Keratinocyte (primary cell): ENCODE results near the gene NHSL2.

Experiments
- CTCF ChIP-seq, 3 experiments: IDR thresholded peaks in 1 of 3; conservative IDR thresholded peaks in 1 of 3; optimal IDR thresholded peaks in 1 of 3; 2 replicates in 2 of 3; 3 replicates in 1 of 3; pipeline versions ENCODE3 to v1.5.1; 2011; ENCODE audit warnings: low read length in 3 of 3, mild to moderate bottlenecking in 3 of 3, moderate library complexity in 2 of 3, control low read depth in 1 of 3, inconsistent platforms in 1 of 3; ENCODE audit not compliant: insufficient read depth in 2 of 3; ENCODE audit errors: extremely low read depth in 1 of 3
- EZH2 ChIP-seq: IDR thresholded peaks from one replicate; pipeline ENCODE4 v1.6.1; 2012; ENCODE audit warnings: inconsistent platforms, mild to moderate bottlenecking, low read length, moderate library complexity

- TF ChIP-seq EZH2 = no peak
- no peak for TF ChIP-seq CTCF (optimal IDR thresholded peaks at IDR 0.05 in 1 of 3, IDR thresholded peaks at IDR 0.05 in 1 of 3, conservative IDR thresholded peaks at IDR 0.05 in 1 of 3; ENCODE audit: extremely low read depth in 1 of 3, insufficient read depth in 2 of 3, low read length in 3 of 3)
Observed at GRCh38 chrX:72054779-72055489, 144.3 kb downstream of the NHSL2 start.
